Amniotic stem cell (primary cell): ENCODE measurements around the gene ZBTB7C.

Source experiments
- DNase-seq: peaks from one replicate; lab custom pipeline; 2025; lab: John Stamatoyannopoulos, UW

Gene ZBTB7C

GRCh38 chr18:48034651-48035555 is 374.3 kb downstream of the ZBTB7C start:
- no peak for DNase-seq

GRCh38 chr18:48033790-48034650 is 375.2 kb downstream of the ZBTB7C start:
- DNase-seq: no peak

GRCh38 chr18:48032876-48033789 is 376.1 kb downstream of the ZBTB7C start:
- DNase-seq: no peak

- DNase-seq: no peak
Observed at GRCh38 chr18:48031641-48032040, 377.5 kb downstream of the ZBTB7C start.

GRCh38 chr18:48030616-48031480 is 378.3 kb downstream of the ZBTB7C start:
- peak; percentile 17 for DNase-seq

- DNase-seq: no peak
Observed at GRCh38 chr18:48029296-48029986, 379.7 kb downstream of the ZBTB7C start.

- no peak for DNase-seq
Observed at GRCh38 chr18:48028696-48029095, 380.5 kb downstream of the ZBTB7C start.

- no peak for DNase-seq
Observed at GRCh38 chr18:48028081-48028480, 381.1 kb downstream of the ZBTB7C start.

- no peak for DNase-seq
Observed at GRCh38 chr18:48027401-48027963, 381.7 kb downstream of the ZBTB7C start.

GRCh38 chr18:48026216-48026615 is 383.0 kb downstream of the ZBTB7C start:
- no peak for DNase-seq

- no peak for DNase-seq
Observed at GRCh38 chr18:48024881-48025660, 384.1 kb downstream of the ZBTB7C start.

- no peak for DNase-seq
Observed at GRCh38 chr18:48024009-48024512, 385.1 kb downstream of the ZBTB7C start.

- no peak for DNase-seq
Observed at GRCh38 chr18:48023334-48024008, 385.7 kb downstream of the ZBTB7C start.

- peak; percentile 34 for DNase-seq
Observed at GRCh38 chr18:48022531-48023329, 386.5 kb downstream of the ZBTB7C start.

GRCh38 chr18:48022021-48022420 is 387.2 kb downstream of the ZBTB7C start:
- no peak for DNase-seq

GRCh38 chr18:48021273-48021914 is 387.8 kb downstream of the ZBTB7C start:
- no peak for DNase-seq
